ENCODE data around the gene EIPR1.

The EIPR1 gene

DNA sequence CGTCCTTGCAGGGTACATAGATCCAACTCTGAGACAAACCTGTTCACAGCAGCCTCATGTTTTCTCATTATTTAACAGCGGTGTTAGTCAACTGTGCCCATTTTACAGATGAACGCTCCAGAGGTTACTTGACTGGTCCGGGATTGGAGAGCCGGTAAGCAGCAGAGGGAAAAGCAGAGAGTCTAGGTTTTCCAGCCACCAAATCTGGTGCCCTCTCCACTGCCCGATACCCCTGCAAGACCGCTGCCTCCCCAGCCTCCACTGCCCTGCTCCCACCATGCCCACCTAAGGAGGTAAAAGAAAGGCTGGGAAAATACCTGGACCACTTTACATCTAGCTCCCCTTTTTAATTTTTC lies 51.5 kb downstream of the EIPR1 start:
- Histone ChIP-seq H3K4me1 (ENCODE audit: control insufficient read depth in 1 of 2, insufficient read depth in 1 of 2, low read depth in 1 of 2, low read length in 1 of 2) (no peaks in the 10 kb centered on the region), H3K27ac (no peak overlapping the region), H3K9me3 (no peaks in the 10 kb centered on the region), H3K4me3 (ENCODE audit: low read depth in 1 of 2, low read length in 1 of 2) (no peak overlapping the region), H3K27me3 (no peaks in the 10 kb centered on the region), H3K36me3 (peaks cover 29% of the 10 kb centered on the region)
- TF ChIP-seq, protein P1, sequence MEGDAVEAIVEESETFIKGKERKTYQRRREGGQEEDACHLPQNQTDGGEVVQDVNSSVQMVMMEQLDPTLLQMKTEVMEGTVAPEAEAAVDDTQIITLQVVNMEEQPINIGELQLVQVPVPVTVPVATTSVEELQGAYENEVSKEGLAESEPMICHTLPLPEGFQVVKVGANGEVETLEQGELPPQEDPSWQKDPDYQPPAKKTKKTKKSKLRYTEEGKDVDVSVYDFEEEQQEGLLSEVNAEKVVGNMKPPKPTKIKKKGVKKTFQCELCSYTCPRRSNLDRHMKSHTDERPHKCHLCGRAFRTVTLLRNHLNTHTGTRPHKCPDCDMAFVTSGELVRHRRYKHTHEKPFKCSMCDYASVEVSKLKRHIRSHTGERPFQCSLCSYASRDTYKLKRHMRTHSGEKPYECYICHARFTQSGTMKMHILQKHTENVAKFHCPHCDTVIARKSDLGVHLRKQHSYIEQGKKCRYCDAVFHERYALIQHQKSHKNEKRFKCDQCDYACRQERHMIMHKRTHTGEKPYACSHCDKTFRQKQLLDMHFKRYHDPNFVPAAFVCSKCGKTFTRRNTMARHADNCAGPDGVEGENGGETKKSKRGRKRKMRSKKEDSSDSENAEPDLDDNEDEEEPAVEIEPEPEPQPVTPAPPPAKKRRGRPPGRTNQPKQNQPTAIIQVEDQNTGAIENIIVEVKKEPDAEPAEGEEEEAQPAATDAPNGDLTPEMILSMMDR (IDR thresholded peaks at IDR 0.05): no peak

DNA sequence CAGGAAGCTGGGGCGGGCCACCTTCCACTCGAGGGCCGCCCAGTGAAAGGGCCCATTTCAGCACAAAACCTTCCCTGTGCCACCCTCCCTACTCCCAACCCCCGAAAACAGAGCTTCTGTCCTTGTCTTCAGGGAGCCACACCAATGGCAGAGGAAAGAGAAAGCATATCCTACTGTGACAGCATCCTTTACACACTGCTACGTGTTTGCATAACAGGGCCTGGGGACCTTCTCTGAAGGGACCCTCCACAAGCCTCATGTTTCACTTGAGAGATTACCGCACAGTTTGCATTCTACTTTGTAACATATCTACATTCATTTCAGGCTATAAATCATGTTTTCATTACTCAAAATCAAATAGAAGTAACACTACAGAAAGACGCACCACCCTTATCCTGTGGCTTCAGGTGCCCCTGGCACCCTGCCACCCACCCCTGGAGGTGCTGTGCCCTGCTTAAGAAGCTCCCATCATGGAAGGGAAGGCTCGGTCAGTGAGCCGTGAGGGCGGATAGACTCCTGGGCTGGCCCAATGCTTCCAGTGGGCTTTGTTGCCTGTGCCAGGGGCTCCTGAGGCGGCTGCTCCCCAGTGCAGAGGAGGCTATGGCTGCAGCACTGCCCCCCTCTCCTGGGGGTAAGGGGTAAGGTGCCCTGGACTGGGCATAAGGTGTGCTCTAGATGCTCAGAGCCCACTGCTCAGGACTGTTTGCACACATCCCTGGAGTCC lies 52.0 kb downstream of the EIPR1 start:
- Histone ChIP-seq H3K9me3 (no peaks in the 10 kb centered on the region), H3K27ac (no peak overlapping the region), H3K27me3 (no peaks in the 10 kb centered on the region), H3K36me3 (peaks cover 24% of the 10 kb centered on the region), H3K4me1 (ENCODE audit: control insufficient read depth in 1 of 2, insufficient read depth in 1 of 2, low read depth in 1 of 2, low read length in 1 of 2) (no peaks in the 10 kb centered on the region), H3K4me3 (ENCODE audit: low read depth in 1 of 2, low read length in 1 of 2) (no peak overlapping the region)
- TF ChIP-seq, protein P1 (IDR thresholded peaks at IDR 0.05): no peak

DNA sequence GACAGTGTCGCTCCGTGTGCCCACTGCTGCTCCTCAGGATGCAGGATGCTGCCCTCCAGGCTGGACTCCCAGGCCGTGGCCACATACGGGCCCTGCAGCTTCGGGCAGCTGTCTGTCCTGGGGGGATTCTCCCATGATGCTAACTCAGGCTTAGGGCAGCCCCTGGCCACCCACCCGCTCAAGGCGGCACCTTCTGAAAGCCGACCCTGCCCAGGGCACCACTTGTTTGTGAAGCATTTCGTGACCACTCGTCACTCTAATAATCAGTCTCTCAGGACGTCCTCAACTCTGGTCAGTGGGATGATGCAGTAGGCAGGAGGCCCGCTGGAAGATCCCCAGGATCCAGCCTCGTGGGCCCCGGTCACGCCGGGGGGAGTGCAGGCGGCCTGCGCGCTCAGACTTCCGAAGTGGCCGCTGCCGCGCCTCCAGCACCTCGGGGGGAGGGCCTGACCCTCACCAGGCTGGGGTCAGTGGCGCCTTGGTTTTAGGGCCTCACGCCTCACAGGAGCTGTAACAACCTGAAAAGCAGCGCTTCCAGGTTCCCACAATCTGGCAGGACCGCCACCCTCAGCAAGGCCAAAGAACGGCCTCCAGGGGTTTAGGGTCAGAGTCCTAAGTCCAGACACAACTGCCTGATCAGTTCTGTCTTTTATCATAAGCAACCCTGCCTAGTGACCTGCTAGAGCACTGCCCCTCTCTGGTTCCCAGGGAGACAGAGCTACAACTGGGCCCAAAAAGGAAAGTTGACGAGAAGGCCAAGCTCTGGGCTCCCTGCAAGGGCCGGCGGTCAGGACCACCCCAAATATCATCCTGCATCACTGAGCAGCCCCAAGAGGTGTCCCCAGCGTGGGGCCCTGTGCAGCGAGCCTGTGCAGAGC lies 53.0 kb downstream of the EIPR1 start:
- Histone ChIP-seq H3K27ac (no peak overlapping the region), H3K36me3 (peaks cover 22% of the 10 kb centered on the region), H3K4me3 (ENCODE audit: low read depth in 1 of 2, low read length in 1 of 2) (no peak overlapping the region), H3K4me1 (ENCODE audit: control insufficient read depth in 1 of 2, insufficient read depth in 1 of 2, low read depth in 1 of 2, low read length in 1 of 2) (no peaks in the 10 kb centered on the region), H3K27me3 (no peaks in the 10 kb centered on the region), H3K9me3 (no peaks in the 10 kb centered on the region)
- TF ChIP-seq, protein P1 (IDR thresholded peaks at IDR 0.05): no peak

DNA sequence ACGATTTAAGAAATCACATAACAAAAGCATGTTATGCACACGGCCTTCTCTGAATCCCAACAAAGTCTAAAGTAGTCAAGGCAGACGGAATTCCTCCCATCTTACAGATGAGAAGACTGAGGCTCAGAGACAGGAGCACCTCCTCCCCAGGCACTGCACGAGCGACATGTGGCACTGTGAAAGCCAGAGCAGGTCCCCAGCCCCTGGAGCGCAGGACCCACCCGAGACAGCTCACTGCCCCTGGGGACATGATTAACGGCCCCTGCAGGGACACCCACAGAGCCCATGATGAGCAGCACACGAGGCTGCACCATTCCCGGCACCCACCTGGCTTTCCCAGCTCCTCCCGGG lies 53.6 kb downstream of the EIPR1 start:
- TF ChIP-seq, protein P1 (IDR thresholded peaks at IDR 0.05): no peak
- no peak overlapping the region for H3K27ac ChIP-seq
- no peaks in the 10 kb centered on the region for H3K9me3 ChIP-seq
- H3K4me3 ChIP-seq (ENCODE audit: low read depth in 1 of 2, low read length in 1 of 2): no peak overlapping the region
- peaks cover 22% of the 10 kb centered on the region for H3K36me3 ChIP-seq
- H3K4me1 ChIP-seq (ENCODE audit: control insufficient read depth in 1 of 2, insufficient read depth in 1 of 2, low read depth in 1 of 2, low read length in 1 of 2): no peaks in the 10 kb centered on the region
- H3K27me3 ChIP-seq: no peaks in the 10 kb centered on the region

DNA sequence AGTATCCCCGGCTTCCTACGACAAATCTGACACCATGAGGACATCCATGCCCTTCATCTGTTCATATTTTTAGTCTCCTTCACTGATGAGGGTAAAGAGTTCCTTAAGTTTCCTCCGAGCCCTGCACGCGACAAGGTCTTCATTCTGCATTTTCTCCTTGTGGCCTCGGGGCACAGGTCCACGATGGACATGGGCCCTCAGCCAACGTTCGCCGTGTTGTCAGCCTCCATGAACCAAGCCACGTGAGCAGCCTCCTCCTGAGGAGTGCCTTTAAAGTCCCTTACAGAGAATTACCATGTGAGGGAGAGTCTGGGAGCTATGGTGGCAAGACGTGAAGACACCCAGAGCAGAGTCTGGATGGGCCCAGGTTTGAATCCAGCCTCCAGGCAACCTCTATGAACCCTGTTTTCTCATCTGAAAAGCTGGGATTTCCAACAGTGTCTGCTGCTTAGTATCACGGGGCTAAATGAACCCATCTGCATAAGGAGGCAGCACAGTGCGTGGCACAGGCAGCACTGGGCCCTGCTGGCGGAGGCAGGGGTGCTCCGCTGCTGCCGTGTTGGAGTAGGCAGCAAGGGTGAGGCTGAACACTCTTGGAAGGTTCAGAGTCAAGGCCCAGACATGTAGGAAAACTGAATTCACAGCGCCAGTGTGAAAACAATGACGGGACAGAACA lies 54.1 kb downstream of the EIPR1 start:
- Histone ChIP-seq H3K9me3 (no peaks in the 10 kb centered on the region), H3K27ac (no peak overlapping the region), H3K27me3 (no peaks in the 10 kb centered on the region), H3K4me3 (ENCODE audit: low read depth in 1 of 2, low read length in 1 of 2) (no peak overlapping the region), H3K36me3 (peaks cover 22% of the 10 kb centered on the region), H3K4me1 (ENCODE audit: control insufficient read depth in 1 of 2, insufficient read depth in 1 of 2, low read depth in 1 of 2, low read length in 1 of 2) (no peaks in the 10 kb centered on the region)
- TF ChIP-seq, protein P1 (IDR thresholded peaks at IDR 0.05): no peak
